Measurements from ENCODE around the gene PMP22. TPM values are rescaled to one million over a fixed set of nuclear protein-coding genes. Genes with fewer than 3 reads are reported as not detected.

PMP22 gene
- total RNA-seq, 2 experiments from 2014 or later = not detected

- no peaks in the 10 kb centered on the region for H3K9me3 ChIP-seq (ENCODE audit: control insufficient read depth in 1 of 2, insufficient read depth in 1 of 2, low read length in 2 of 2)
- H3K4me3 ChIP-seq (ENCODE audit: low read length) = no peak overlapping the region
- Mint-ChIP-seq H3K36me3 (ENCODE audit: low read depth) (no peaks in the 10 kb centered on the region), H3K27me3 (peaks cover 49% of the 10 kb centered on the region), H3K4me1 (ENCODE audit: low read depth) (no peaks in the 10 kb centered on the region), H3K9me3 (peaks cover 10% of the 10 kb centered on the region), H3K4me3 (no peak overlapping the region), H3K27ac (no peak overlapping the region)
- no peak overlapping the region for H3K27ac ChIP-seq (ENCODE audit: low read depth in 1 of 2, low read length in 2 of 2)
- no peaks in the 10 kb centered on the region for H3K4me1 ChIP-seq (ENCODE audit: insufficient read depth, low read length)
- DNase-seq (no peak), ATAC-seq (ENCODE audit: poor library complexity) (no peak)
- ChIA-PET POLR2A (no interaction called here), CTCF (no interaction called here)
- H3K27me3 ChIP-seq (ENCODE audit: control insufficient read depth in 1 of 2, insufficient read depth in 2 of 2, low read length in 2 of 2) = peaks cover 2 to 14% of the 10 kb centered on the region in 2 experiments
- no peaks in the 10 kb centered on the region for H3K36me3 ChIP-seq (ENCODE audit: insufficient read depth, low read length)
- no peak for TF ChIP-seq CTCF (IDR thresholded peaks at IDR 0.05)
- intact Hi-C loops (cut with DNase I, micrococcal nuclease) = loop anchor here in 1 of 2 experiments (1.0 kb wide), 1 partner anchor 45 kb away; no protein-coding TSS in a partner anchor
These were observed 22.6 kb upstream of the PMP22 start for GRCh38 chr17:15287538-15288267.

- H3K4me3 Mint-ChIP-seq = no peak overlapping the region
- no peak overlapping the region for H3K27ac Mint-ChIP-seq
- H3K36me3 ChIP-seq (ENCODE audit: insufficient read depth, low read length) = no peaks in the 10 kb centered on the region
- ChIA-PET CTCF (no interaction called here), POLR2A (no interaction called here)
- intact Hi-C loops (cut with DNase I, micrococcal nuclease) = no loop called here
- H3K9me3 ChIP-seq (ENCODE audit: control insufficient read depth in 1 of 2, insufficient read depth in 1 of 2, low read length in 2 of 2) = no peaks in the 10 kb centered on the region
- H3K27me3 Mint-ChIP-seq = peaks cover 63% of the 10 kb centered on the region
- ATAC-seq (ENCODE audit: poor library complexity) (no peak), DNase-seq (no peak)
- no peak for TF ChIP-seq CTCF (IDR thresholded peaks at IDR 0.05)
- peaks cover 0 to 14% of the 10 kb centered on the region in 2 experiments for H3K27me3 ChIP-seq (ENCODE audit: control insufficient read depth in 1 of 2, insufficient read depth in 2 of 2, low read length in 2 of 2)
- peaks cover 11% of the 10 kb centered on the region for H3K9me3 Mint-ChIP-seq
- no peaks in the 10 kb centered on the region for H3K36me3 Mint-ChIP-seq (ENCODE audit: low read depth)
- no peak overlapping the region for H3K27ac ChIP-seq (ENCODE audit: low read depth in 1 of 2, low read length in 2 of 2)
- no peak overlapping the region for H3K4me3 ChIP-seq (ENCODE audit: low read length)
- no peaks in the 10 kb centered on the region for H3K4me1 Mint-ChIP-seq (ENCODE audit: low read depth)
- no peaks in the 10 kb centered on the region for H3K4me1 ChIP-seq (ENCODE audit: insufficient read depth, low read length)
These were observed 20.3 kb upstream of the PMP22 start for GRCh38 chr17:15285466-15285865.

GRCh38 chr17:15284537-15284936 is 19.4 kb upstream of the PMP22 start:
- Histone ChIP-seq H3K36me3 (ENCODE audit: insufficient read depth, low read length) (no peaks in the 10 kb centered on the region), H3K4me1 (ENCODE audit: insufficient read depth, low read length) (no peaks in the 10 kb centered on the region), H3K27me3 (ENCODE audit: control insufficient read depth in 1 of 2, insufficient read depth in 2 of 2, low read length in 2 of 2) (peaks cover 0 to 14% of the 10 kb centered on the region in 2 experiments), H3K4me3 (ENCODE audit: low read length) (no peak overlapping the region), H3K27ac (ENCODE audit: low read depth in 1 of 2, low read length in 2 of 2) (no peak overlapping the region), H3K9me3 (ENCODE audit: control insufficient read depth in 1 of 2, insufficient read depth in 1 of 2, low read length in 2 of 2) (no peaks in the 10 kb centered on the region)
- Mint-ChIP-seq H3K4me1 (ENCODE audit: low read depth) (no peaks in the 10 kb centered on the region), H3K9me3 (peaks cover 11% of the 10 kb centered on the region), H3K27ac (no peak overlapping the region), H3K36me3 (ENCODE audit: low read depth) (no peaks in the 10 kb centered on the region), H3K4me3 (no peak overlapping the region), H3K27me3 (peaks cover 59% of the 10 kb centered on the region)
- POLR2A ChIA-PET = no interaction called here
- ATAC-seq (ENCODE audit: poor library complexity) (no peak), DNase-seq (no peak)
- CTCF ChIA-PET = no interaction called here
- intact Hi-C loops (cut with DNase I, micrococcal nuclease) = no loop called here
- no peak for TF ChIP-seq CTCF (IDR thresholded peaks at IDR 0.05)

Measured in CD4-positive, alpha-beta T cell (primary cell).